IMR-90 (cell line): ENCODE measurements around the gene VAV1. TPM values are rescaled to one million over a fixed set of nuclear protein-coding genes. Genes with fewer than 3 reads are reported as not detected.

Experiments used
- ATAC-seq: fragments of 200-7000 bp; cut with Tn5 transposase; 2 replicates; pipeline ENCODE4 v1.9.1; 2020; ENCODE audit warnings: low read depth, mild to moderate bottlenecking, moderate library complexity
- BruUV-seq: library from RNA; stranded (reverse); fragments of 400-500 nt; replicated peaks from 2 replicates; lab custom pipeline; 2021; lab: Mats Ljungman, UMichigan
- CTCF ChIA-PET: fragments of 300-600 bp; formaldehyde crosslinking; extraction: SDS; loops from one replicate; lab custom pipeline; 2021; ENCODE audit warnings: antibody characterized with exemption; lab: Yijun Ruan, JAX
- POLR2A ChIA-PET: fragments of 300-600 bp; sonication (Branson Sonifier 250); formaldehyde crosslinking; loops from one replicate; lab custom pipeline; 2022; ENCODE audit warnings: antibody characterized with exemption; ENCODE audit not compliant: unreplicated experiment; lab: Charles Lee
- DNase-seq: peaks from one replicate; pipeline ENCODE4 v3.0.0; 2013
- H2AFZ ChIP-seq: replicated peaks from 2 replicates; pipeline ENCODE3; 2013; ENCODE audit warnings: low read length, mild to moderate bottlenecking; ENCODE audit not compliant: poor library complexity
- H2AK5ac ChIP-seq: 2 replicates; pipeline ENCODE4 v1.6.1; 2013; ENCODE audit warnings: low read depth, low read length, inconsistent platforms
- H2AK9ac ChIP-seq: replicated peaks from 2 replicates; pipeline ENCODE3; 2013; ENCODE audit warnings: mild to moderate bottlenecking, low read depth, low read length, moderate library complexity; ENCODE audit not compliant: poor library complexity
- H2BK120ac ChIP-seq: 2 replicates; pipeline ENCODE4 v1.6.1; 2013; ENCODE audit warnings: low read depth, low read length, inconsistent platforms
- H2BK15ac ChIP-seq: 3 replicates; pipeline ENCODE4 v1.6.1; 2013; ENCODE audit warnings: low read depth, low read length, inconsistent platforms
- H2BK20ac ChIP-seq: 2 replicates; pipeline ENCODE4 v1.6.1; 2013; ENCODE audit warnings: low read depth, mild to moderate bottlenecking, inconsistent platforms, low read length, moderate library complexity
- H2BK5ac ChIP-seq: 2 replicates; pipeline ENCODE4 v1.6.1; 2013; ENCODE audit warnings: mild to moderate bottlenecking, low read depth, low read length, inconsistent platforms; ENCODE audit not compliant: poor library complexity, severe bottlenecking
- H3K14ac ChIP-seq: replicated peaks from 2 replicates; pipeline ENCODE4 v1.6.1; 2013; ENCODE audit warnings: low read depth, low read length, inconsistent platforms
- H3K18ac ChIP-seq: 2 replicates; pipeline ENCODE4 v1.6.1; 2013; ENCODE audit warnings: low read depth, low read length, control low read depth
- H3K23ac ChIP-seq: 2 replicates; pipeline ENCODE4 v1.6.1; 2013; ENCODE audit warnings: low read depth, low read length, inconsistent platforms
- H3K27ac ChIP-seq: 2 replicates; pipeline ENCODE4 v1.5.1; 2013; ENCODE audit warnings: mild to moderate bottlenecking, control low read depth, low read length; ENCODE audit not compliant: insufficient read depth
- H3K27me3 ChIP-seq: 2 replicates; pipeline ENCODE4 v1.6.1; 2013; ENCODE audit warnings: low read length; ENCODE audit not compliant: control insufficient read depth, insufficient read depth
- H3K36me3 ChIP-seq: 2 replicates; pipeline ENCODE4 v1.6.1; 2013; ENCODE audit warnings: low read length, mixed read lengths; ENCODE audit not compliant: control insufficient read depth, insufficient read depth
- H3K4ac ChIP-seq: 2 replicates; pipeline ENCODE4 v1.6.1; 2013; ENCODE audit warnings: low read depth, low read length, inconsistent platforms
- H3K4me1 ChIP-seq: 2 replicates; pipeline ENCODE4 v1.6.1; 2013; ENCODE audit warnings: low read length, mixed read lengths; ENCODE audit not compliant: control insufficient read depth, insufficient read depth
- H3K4me2 ChIP-seq: 2 replicates; pipeline ENCODE4 v1.6.1; 2013; ENCODE audit warnings: low read depth, mild to moderate bottlenecking, control low read depth, low read length, moderate library complexity
- H3K4me3 ChIP-seq: 2 replicates; pipeline ENCODE4 v1.5.1; 2013; ENCODE audit warnings: low read depth, mild to moderate bottlenecking, control low read depth, low read length, moderate library complexity; ENCODE audit not compliant: insufficient read depth
- H3K56ac ChIP-seq: 2 replicates; pipeline ENCODE4 v1.6.1; 2013; ENCODE audit warnings: low read length, inconsistent platforms; ENCODE audit not compliant: insufficient read depth; ENCODE audit errors: extremely low read depth
- H3K79me1 ChIP-seq, 2 experiments: 2 replicates each; pipeline ENCODE4 v1.6.1; 2013; ENCODE audit warnings: low read length in 2 of 2, inconsistent platforms in 1 of 2, low read depth in 1 of 2
- H3K9ac ChIP-seq: 2 replicates; pipeline ENCODE4 v1.6.1; 2013; ENCODE audit warnings: low read depth, low read length, control low read depth
- H3K9me1 ChIP-seq: 2 replicates; pipeline ENCODE4 v1.6.1; 2013; ENCODE audit warnings: low read length, inconsistent platforms; ENCODE audit not compliant: insufficient read depth
- H3K9me3 ChIP-seq: 2 replicates; pipeline ENCODE4 v1.6.1; 2013; ENCODE audit warnings: low read length; ENCODE audit not compliant: control insufficient read depth, insufficient read depth
- H4K20me1 ChIP-seq: 2 replicates; pipeline ENCODE4 v1.6.1; 2013; ENCODE audit warnings: low read length, inconsistent platforms; ENCODE audit not compliant: insufficient read depth
- H4K5ac ChIP-seq: 2 replicates; pipeline ENCODE4 v1.6.1; 2013; ENCODE audit warnings: mild to moderate bottlenecking, low read depth, low read length, control low read depth
- H4K8ac ChIP-seq, 2 experiments: 2 replicates each; pipeline ENCODE4 v1.6.1; 2013; ENCODE audit warnings: low read depth in 2 of 2, low read length in 2 of 2, control low read depth in 1 of 2, inconsistent platforms in 1 of 2
- H4K91ac ChIP-seq: 2 replicates; pipeline ENCODE4 v1.6.1; 2013; ENCODE audit warnings: low read depth, low read length, inconsistent platforms; ENCODE audit not compliant: insufficient read depth
- BHLHE40 ChIP-seq: fragments of 150-350 bp; IDR thresholded peaks from 2 replicates; pipeline ENCODE4 v1.6.1; 2016; ENCODE audit warnings: mild to moderate bottlenecking, low read depth, low read length
- CEBPB ChIP-seq: IDR thresholded peaks from 2 replicates; pipeline ENCODE4 v1.6.1; 2012; ENCODE audit warnings: low read depth, low read length, improper control_type of control experiment
- CHD1 ChIP-seq: IDR thresholded peaks from 2 replicates; pipeline ENCODE4 v1.6.1; 2012; ENCODE audit warnings: low read depth, low read length, improper control_type of control experiment
- MAZ ChIP-seq: IDR thresholded peaks from 2 replicates; pipeline ENCODE4 v1.6.1; 2012; ENCODE audit warnings: low read depth, mild to moderate bottlenecking, low read length, improper control_type of control experiment, moderate library complexity, borderline replicate concordance
- NFE2L2 ChIP-seq: fragments of 150-350 bp; IDR thresholded peaks from 2 replicates; pipeline ENCODE4 v1.6.1; 2016; ENCODE audit warnings: low read depth, mild to moderate bottlenecking, low read length
- RAD21 ChIP-seq: IDR thresholded peaks from 2 replicates; pipeline ENCODE4 v1.6.1; 2012; ENCODE audit warnings: low read length, improper control_type of control experiment
- RCOR1 ChIP-seq: IDR thresholded peaks from 2 replicates; pipeline ENCODE4 v1.6.1; 2012; ENCODE audit warnings: mild to moderate bottlenecking, low read length, improper control_type of control experiment; ENCODE audit not compliant: insufficient replicate concordance
- RFX5 ChIP-seq: IDR thresholded peaks from 2 replicates; pipeline ENCODE4 v1.8.0; 2012; ENCODE audit warnings: low read depth, mild to moderate bottlenecking, low read length, moderate library complexity
- SMC3 ChIP-seq: fragments of 150-350 bp; IDR thresholded peaks from 2 replicates; pipeline ENCODE4 v1.6.1; 2016; ENCODE audit warnings: low read depth, mild to moderate bottlenecking, antibody characterized with exemption, low read length, moderate library complexity
- WGBS, 2 experiments: methylation state at CpG; one replicate each; pipeline versions ENCODE4 v1.1.5 to v1.1.7; 2013; ENCODE audit warnings: missing lambda C conversion rate in 2 of 2; ENCODE audit not compliant: insufficient read length in 1 of 2; ENCODE audit errors: extremely low coverage in 2 of 2; 5-methylcytosine and 5-hydroxymethylcytosine counted together
- dilution Hi-C: fragments of 300-500 bp; cut with HindIII; formaldehyde crosslinking; loops from one replicate; pipeline ENCODE4 v1.14.3; 2018; ENCODE audit warnings: low sequenced_read_pairs; ENCODE audit not compliant: unreplicated experiment
- in situ Hi-C: fragments of 300-500 bp; cut with MboI; formaldehyde crosslinking; loops from 3 replicates; pipeline ENCODE4 v1.14.3; 2019; ENCODE audit warnings: low sequenced_read_pairs, inconsistent platforms, mixed read lengths
- intact Hi-C: fragments of 100-400 bp; cut with micrococcal nuclease; formaldehyde crosslinking; loops from 2 replicates; pipeline ENCODE4 v1.10.0; 2022
- polyA plus RNA-seq, 3 experiments: library from polyadenylated mRNA; depleted of rRNA; stranded (reverse); fragments of >200 nt; gene quantifications; 2 replicates each; pipeline ENCODE4 v1.2.3, GENCODE V29; 2012; ENCODE audit warnings: low replicate concordance in 1 of 3
- total RNA-seq: library from RNA; depleted of rRNA; stranded (reverse); fragments of >200 nt; gene quantifications from 2 replicates; pipeline ENCODE4 v1.2.3, GENCODE V29; 2012
- TF ChIP-seq, protein P1 (sequence below): fragments of 150-350 bp; IDR thresholded peaks from 2 replicates; pipeline ENCODE4 v1.6.1; 2017; ENCODE audit warnings: mild to moderate bottlenecking, antibody characterized with exemption, low read length, low read depth

The VAV1 gene
- total and polyA plus RNA-seq, 2 of the 4 experiments (the other 2 are of a cell fraction), result not detected

DNA sequence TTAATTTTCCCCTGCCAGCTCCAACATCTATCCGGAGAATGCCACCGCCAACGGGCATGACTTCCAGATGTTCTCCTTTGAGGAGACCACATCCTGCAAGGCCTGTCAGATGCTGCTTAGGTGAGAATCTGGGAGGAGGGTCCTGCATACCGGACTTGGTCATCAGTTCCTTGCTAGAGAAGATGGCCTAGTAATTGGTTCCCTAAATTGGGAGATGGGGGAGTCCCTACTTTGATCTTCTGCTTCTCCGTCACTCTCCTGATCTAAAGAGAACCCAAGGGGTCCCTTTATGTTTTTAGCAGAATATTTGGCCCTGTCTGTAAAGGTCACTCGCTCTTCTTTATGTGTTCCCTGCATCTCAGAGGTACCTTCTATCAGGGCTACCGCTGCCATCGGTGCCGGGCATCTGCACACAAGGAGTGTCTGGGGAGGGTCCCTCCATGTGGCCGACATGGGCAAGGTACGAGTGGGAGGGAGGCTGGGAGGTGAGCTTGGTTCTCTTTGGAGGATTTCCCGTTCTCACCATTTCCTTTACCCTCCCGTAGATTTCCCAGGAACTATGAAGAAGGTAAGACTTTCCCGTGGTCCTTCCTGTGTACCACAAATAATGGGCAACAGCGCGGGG lies 60.8 kb downstream of the VAV1 start:
- no peak overlapping the region for H2AFZ ChIP-seq
- H3K4ac ChIP-seq, result no peak overlapping the region
- 89% methylated on average over 3 of the region's 16 CpGs; no CpG with 5 or more reads in 1 of the 2 experiments for WGBS, 2 experiments
- H3K9me3 ChIP-seq, result peaks cover 19% of the 10 kb centered on the region
- H2AK5ac ChIP-seq, result no peak overlapping the region
- H2AK9ac ChIP-seq, result no peak overlapping the region
- no peaks in the 10 kb centered on the region for H3K9me1 ChIP-seq
- no peak overlapping the region for H3K23ac ChIP-seq
- no peak overlapping the region for H4K91ac ChIP-seq
- ChIA-PET POLR2A (no interaction called here), CTCF (no interaction called here)
- in situ Hi-C loops (no loop called here), dilution Hi-C loops (no loop called here), intact Hi-C loops (no loop called here)
- H3K14ac ChIP-seq, result no peak overlapping the region
- no peaks in the 10 kb centered on the region for H3K4me1 ChIP-seq
- no peak overlapping the region for H4K8ac ChIP-seq
- H3K9ac ChIP-seq, result no peak overlapping the region
- no peak overlapping the region for H2BK20ac ChIP-seq
- H3K27me3 ChIP-seq, result no peaks in the 10 kb centered on the region
- no peaks in the 10 kb centered on the region for H3K79me1 ChIP-seq
- H4K20me1 ChIP-seq, result no peaks in the 10 kb centered on the region
- H2BK15ac ChIP-seq, result no peak overlapping the region
- no peak overlapping the region for H3K27ac ChIP-seq
- no peak overlapping the region for H3K4me2 ChIP-seq
- H4K5ac ChIP-seq, result no peak overlapping the region
- no peaks in the 10 kb centered on the region for H3K36me3 ChIP-seq
- no TSS peak for BruUV-seq
- no peak overlapping the region for H3K4me3 ChIP-seq
- ATAC-seq (no peak), DNase-seq (no peak)
- no peak overlapping the region for H2BK5ac ChIP-seq
- no peak for TF ChIP-seq MAZ
- no peak for TF ChIP-seq RCOR1
- TF ChIP-seq SMC3, result no peak
- no peak for TF ChIP-seq CEBPB
- no peak for TF ChIP-seq BHLHE40
- TF ChIP-seq RAD21, result no peak
- no peak for TF ChIP-seq CHD1
- TF ChIP-seq RFX5, result no peak
- no peak for TF ChIP-seq NFE2L2
- TF ChIP-seq, protein P1, sequence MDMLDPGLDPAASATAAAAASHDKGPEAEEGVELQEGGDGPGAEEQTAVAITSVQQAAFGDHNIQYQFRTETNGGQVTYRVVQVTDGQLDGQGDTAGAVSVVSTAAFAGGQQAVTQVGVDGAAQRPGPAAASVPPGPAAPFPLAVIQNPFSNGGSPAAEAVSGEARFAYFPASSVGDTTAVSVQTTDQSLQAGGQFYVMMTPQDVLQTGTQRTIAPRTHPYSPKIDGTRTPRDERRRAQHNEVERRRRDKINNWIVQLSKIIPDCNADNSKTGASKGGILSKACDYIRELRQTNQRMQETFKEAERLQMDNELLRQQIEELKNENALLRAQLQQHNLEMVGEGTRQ, result no peak
- H3K18ac ChIP-seq, result no peak overlapping the region
- H2BK120ac ChIP-seq, result no peak overlapping the region
- no peak overlapping the region for H3K56ac ChIP-seq
